ENCODE measurements around the gene ITGA8. TPM values are rescaled to one million over a fixed set of nuclear protein-coding genes. Genes with fewer than 3 reads are reported as not detected.
A peak's percentile ranks its signal among the peaks of the same experiment; 100 is the strongest.
"Not testable (repeated sequence)": the region's sequence is repeated elsewhere in the genome, so short reads cannot be mapped to it uniquely, and the experiment has no call there.

ITGA8 gene
- total RNA-seq, 1 donor from 2014 or later: 23.4 TPM

DNA sequence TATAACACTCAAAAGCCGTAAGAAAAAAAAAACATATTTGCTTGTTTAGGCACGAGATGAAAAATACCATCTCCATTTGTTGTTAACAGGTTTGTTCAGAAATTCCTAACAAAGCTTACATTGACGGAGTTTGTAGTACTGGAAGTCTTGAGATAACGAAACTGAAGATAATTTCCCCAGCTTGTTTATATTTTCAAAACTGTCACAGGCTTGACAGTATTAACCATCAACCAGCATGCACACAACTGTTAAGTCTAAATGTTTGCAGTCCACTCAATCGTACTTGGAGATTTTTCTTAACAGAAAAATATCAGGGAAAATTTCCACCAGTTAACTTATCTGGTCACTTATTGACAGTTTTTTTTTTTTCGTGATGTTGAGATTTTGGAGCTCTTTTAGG, 68.5 kb downstream of the ITGA8 start:
- Histone ChIP-seq H3K9me3 (no peaks in the 10 kb centered on the region), H3K27me3 (ENCODE audit: low read depth) (no peaks in the 10 kb centered on the region), H3K36me3 (no peaks in the 10 kb centered on the region), H3K27ac (no peak overlapping the region), H3K4me1 (no peaks in the 10 kb centered on the region), H3K4me3 (no peak overlapping the region)
- DNase-seq (no peak), ATAC-seq (no peak)
- TF ChIP-seq, protein P1, sequence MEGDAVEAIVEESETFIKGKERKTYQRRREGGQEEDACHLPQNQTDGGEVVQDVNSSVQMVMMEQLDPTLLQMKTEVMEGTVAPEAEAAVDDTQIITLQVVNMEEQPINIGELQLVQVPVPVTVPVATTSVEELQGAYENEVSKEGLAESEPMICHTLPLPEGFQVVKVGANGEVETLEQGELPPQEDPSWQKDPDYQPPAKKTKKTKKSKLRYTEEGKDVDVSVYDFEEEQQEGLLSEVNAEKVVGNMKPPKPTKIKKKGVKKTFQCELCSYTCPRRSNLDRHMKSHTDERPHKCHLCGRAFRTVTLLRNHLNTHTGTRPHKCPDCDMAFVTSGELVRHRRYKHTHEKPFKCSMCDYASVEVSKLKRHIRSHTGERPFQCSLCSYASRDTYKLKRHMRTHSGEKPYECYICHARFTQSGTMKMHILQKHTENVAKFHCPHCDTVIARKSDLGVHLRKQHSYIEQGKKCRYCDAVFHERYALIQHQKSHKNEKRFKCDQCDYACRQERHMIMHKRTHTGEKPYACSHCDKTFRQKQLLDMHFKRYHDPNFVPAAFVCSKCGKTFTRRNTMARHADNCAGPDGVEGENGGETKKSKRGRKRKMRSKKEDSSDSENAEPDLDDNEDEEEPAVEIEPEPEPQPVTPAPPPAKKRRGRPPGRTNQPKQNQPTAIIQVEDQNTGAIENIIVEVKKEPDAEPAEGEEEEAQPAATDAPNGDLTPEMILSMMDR (IDR thresholded peaks at IDR 0.05): no peak
- intact Hi-C loops (cut with DNase I): no loop called here

DNA sequence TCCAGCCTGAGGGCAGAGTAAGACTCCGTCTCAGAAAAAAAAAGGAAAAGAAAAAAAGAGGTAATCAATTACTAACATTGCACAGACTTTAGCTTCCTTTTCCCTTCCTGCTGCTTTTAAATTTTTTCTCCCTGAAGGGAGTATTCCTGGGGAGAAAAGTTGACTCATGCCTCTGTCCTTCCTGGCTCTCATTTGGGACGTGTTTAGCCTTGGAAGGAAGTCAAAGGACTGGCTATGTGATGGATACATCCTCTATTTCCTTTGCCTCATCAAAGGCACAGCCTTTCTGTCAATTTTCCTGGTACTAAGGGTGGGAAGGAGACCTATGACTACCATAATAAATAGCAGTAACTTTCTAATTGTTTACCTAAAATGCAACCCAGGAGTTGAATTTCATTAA, 77.6 kb downstream of the ITGA8 start:
- no peak overlapping the region for H3K27ac ChIP-seq
- ATAC-seq (peak in 1 of 2 donors; percentile 33), DNase-seq (no peak)
- no peaks in the 10 kb centered on the region for H3K9me3 ChIP-seq
- intact Hi-C loops (cut with DNase I): no loop called here
- no peak overlapping the region for H3K4me3 ChIP-seq
- H3K4me1 ChIP-seq: peaks cover 4% of the 10 kb centered on the region
- no peaks in the 10 kb centered on the region for H3K36me3 ChIP-seq
- TF ChIP-seq, protein P1 (IDR thresholded peaks at IDR 0.05): no peak
- H3K27me3 ChIP-seq (ENCODE audit: low read depth): no peaks in the 10 kb centered on the region

DNA sequence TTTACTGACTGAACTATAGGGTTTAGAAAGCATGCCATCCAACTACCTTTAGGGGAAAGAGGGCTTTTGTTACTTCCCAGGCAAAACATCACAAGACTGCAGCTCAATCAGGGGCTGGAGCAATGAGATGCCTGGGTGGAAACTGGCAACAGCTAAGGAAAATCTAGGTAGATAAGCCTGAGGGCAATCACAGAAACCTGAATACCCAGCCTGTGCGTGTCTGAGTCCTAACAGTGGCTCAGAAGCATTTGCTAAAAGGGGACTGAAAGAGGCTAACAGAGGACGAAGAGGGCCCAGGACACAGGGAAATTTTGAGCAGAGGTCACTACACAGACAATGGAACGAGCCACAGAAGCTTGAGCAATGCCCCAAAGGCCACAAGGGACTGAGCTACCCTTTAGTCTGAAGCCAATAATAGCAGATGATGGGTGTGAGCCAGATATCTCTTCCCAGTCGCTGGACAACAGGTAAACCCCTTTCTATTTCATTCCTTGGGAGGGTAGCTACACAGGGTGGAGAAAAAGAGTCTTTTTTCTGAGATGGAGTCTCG, 79.1 kb downstream of the ITGA8 start:
- intact Hi-C loops (cut with DNase I): no loop called here
- ATAC-seq (no peak), DNase-seq (no peak)
- H3K36me3 ChIP-seq: no peaks in the 10 kb centered on the region
- no peak overlapping the region for H3K4me3 ChIP-seq
- H3K27ac ChIP-seq: no peak overlapping the region
- TF ChIP-seq, protein P1 (IDR thresholded peaks at IDR 0.05): no peak
- H3K4me1 ChIP-seq: peaks cover 4% of the 10 kb centered on the region
- H3K27me3 ChIP-seq (ENCODE audit: low read depth): no peaks in the 10 kb centered on the region
- no peaks in the 10 kb centered on the region for H3K9me3 ChIP-seq

DNA sequence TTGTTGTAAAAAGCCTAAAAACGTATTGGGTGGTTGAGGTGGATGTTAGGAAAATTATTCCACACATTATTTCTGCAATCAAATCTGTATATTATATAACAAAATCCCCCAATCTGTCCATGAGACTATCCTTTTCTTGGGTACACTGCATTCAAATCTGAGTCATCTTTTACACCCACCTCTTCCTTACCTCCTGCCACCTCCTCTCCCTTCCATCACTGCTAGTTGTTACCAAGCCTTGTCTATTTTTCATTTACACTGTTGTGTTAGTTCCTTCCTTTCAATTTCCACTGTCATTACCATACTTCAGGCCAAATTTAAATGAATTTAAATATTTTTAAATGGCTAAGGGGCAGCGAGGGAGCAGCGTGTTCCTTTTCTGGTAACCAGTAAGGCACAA, 83.3 kb downstream of the ITGA8 start:
- no peaks in the 10 kb centered on the region for H3K4me1 ChIP-seq

DNA sequence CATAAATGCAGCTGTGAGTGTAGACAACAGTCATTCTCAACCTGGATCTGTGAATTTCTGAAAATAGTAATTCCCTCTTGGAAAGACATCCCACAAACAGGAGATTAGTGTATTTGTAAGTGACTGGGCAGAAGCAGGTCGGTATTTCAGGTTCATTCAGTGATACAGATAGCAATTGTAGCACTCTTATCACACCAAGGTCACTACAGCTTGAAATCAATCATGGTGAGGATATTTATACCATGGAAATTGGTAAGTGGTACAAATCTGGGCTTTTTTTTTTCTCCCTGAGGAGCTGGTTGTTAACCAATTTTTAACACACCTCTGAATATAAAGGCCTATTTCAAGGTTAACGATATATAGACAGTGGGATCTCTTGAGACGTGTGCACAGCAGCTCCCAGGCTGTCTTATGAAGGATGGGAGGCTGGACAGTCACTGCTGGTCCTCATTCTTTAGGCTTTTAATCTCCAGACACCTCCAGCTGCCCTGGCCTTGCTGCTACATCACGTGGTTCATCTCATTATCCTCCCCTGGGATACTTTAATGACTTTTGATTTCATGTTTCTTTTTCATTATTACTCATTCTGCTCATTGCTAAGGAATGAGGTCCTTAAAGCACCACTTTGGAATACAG, 87.1 kb downstream of the ITGA8 start:
- H3K27ac ChIP-seq: no peak overlapping the region

More for the DNA sequence above, 83.3 kb downstream of the ITGA8 start:
- Histone ChIP-seq H3K4me3 (no peak overlapping the region), H3K9me3 (no peaks in the 10 kb centered on the region), H3K36me3 (no peaks in the 10 kb centered on the region), H3K27ac (no peak overlapping the region), H3K27me3 (ENCODE audit: low read depth) (no peaks in the 10 kb centered on the region)
- TF ChIP-seq, protein P1 (IDR thresholded peaks at IDR 0.05): no peak
- intact Hi-C loops (cut with DNase I): no loop called here
- DNase-seq (no peak), ATAC-seq (no peak)

DNA sequence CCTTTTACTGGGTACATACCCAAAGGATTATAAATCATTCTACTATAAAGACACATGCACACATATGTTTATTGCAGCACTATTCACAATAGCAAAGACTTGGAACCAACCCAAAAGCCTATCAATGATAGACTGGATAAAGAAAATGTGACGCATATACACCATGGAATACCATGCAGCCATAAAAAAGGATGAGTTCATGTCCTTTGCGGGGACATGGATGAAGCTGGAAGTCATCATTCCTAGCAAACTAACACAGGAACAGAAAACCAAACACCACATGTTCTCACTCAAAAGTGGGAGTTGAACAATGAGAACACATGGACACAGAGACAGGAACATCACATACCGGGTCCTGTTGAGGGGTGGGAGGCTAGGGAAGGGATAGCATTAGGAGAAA, 88.5 kb downstream of the ITGA8 start:
- H3K36me3 ChIP-seq; intact Hi-C loops (cut with DNase I); ATAC-seq; H3K27ac ChIP-seq; H3K9me3 ChIP-seq; H3K4me3 ChIP-seq; DNase-seq; H3K4me1 ChIP-seq; H3K27me3 ChIP-seq (ENCODE audit: low read depth): not testable (repeated sequence)

More for the DNA sequence above, 87.1 kb downstream of the ITGA8 start:
- Histone ChIP-seq H3K4me1 (no peaks in the 10 kb centered on the region), H3K4me3 (no peak overlapping the region), H3K27me3 (ENCODE audit: low read depth) (no peaks in the 10 kb centered on the region), H3K36me3 (no peaks in the 10 kb centered on the region), H3K9me3 (no peaks in the 10 kb centered on the region)
- no peak for ATAC-seq
- intact Hi-C loops (cut with DNase I): no loop called here
- no peak for DNase-seq
- TF ChIP-seq, protein P1 (IDR thresholded peaks at IDR 0.05): no peak

Data from lower lobe of right lung (tissue), 2 donors.